A549 (cell line): ENCODE measurements around the gene PLEKHO1.

Source experiments
- BHLHE40 ChIP-seq: IDR thresholded peaks from 2 replicates; pipeline ENCODE4 v1.6.1; 2012; ENCODE audit warnings: low read depth, low read length, inconsistent platforms
- CEBPB ChIP-seq, 2 experiments: fragments of >200 bp in 1 of 2; sonication (Bioruptor Twin) in 1 of 2; formaldehyde crosslinking in 1 of 2; IDR thresholded peaks; 2 replicates each; pipeline ENCODE4 v1.6.1; 2012 to 2016
- CHD2 ChIP-seq: fragments of 150-350 bp; IDR thresholded peaks from 2 replicates; pipeline ENCODE4 v1.6.1; 2014; ENCODE audit warnings: low read length; ENCODE audit not compliant: partially characterized antibody
- CTCF ChIP-seq: fragments of >200 bp; sonication (Bioruptor Twin); formaldehyde crosslinking; IDR thresholded peaks from 3 replicates; pipeline ENCODE4 v1.5.1; 2016
- EP300 ChIP-seq, 2 experiments: fragments of >200 bp; sonication (Bioruptor Twin); formaldehyde crosslinking; IDR thresholded peaks; 2 replicates in 1 of 2; 3 replicates in 1 of 2; pipeline ENCODE4 v1.6.1; 2016 to 2017
- FOSL2 ChIP-seq, 2 experiments: fragments of 450-650 bp in 1 of 2; fragments of >200 bp in 1 of 2; sonication (Bioruptor Twin) in 1 of 2; formaldehyde crosslinking; IDR thresholded peaks; 2 replicates each; pipeline versions ENCODE4 v1.5.0 to v1.6.1; 2016 to 2020; ENCODE audit warnings: mild to moderate bottlenecking in 1 of 2, moderate library complexity in 1 of 2
- HOXA7 ChIP-seq: fragments of 250-450 bp; sonication (Bioruptor Pico); IDR thresholded peaks from 2 replicates; pipeline ENCODE4 v1.5.0; 2020; ENCODE audit warnings: mild to moderate bottlenecking, moderate library complexity
- JUNB ChIP-seq: fragments of >200 bp; sonication (Bioruptor Twin); formaldehyde crosslinking; IDR thresholded peaks from 2 replicates; pipeline ENCODE4 v1.6.1; 2016
- KDM1A ChIP-seq: fragments of 200-600 bp; sonication (generic); IDR thresholded peaks from 2 replicates; pipeline ENCODE4 v1.6.1; 2016; ENCODE audit warnings: low read depth, mild to moderate bottlenecking
- MAZ ChIP-seq: fragments of 150-350 bp; IDR thresholded peaks from 2 replicates; pipeline ENCODE4 v1.6.1; 2014; ENCODE audit warnings: antibody characterized with exemption, low read depth, low read length, borderline replicate concordance
- NFE2L2 ChIP-seq: fragments of 150-350 bp; conservative IDR thresholded peaks from 2 replicates; pipeline ENCODE4 v1.6.1; 2014; ENCODE audit warnings: low read length
- POLR2A ChIP-seq: IDR thresholded peaks from 2 replicates; pipeline ENCODE4 v1.6.1; 2012; ENCODE audit warnings: mild to moderate bottlenecking, low read length
- RNF2 ChIP-seq: fragments of 200-600 bp; sonication (generic); IDR thresholded peaks from 2 replicates; pipeline ENCODE4 v1.6.1; 2016; ENCODE audit warnings: low read depth, mild to moderate bottlenecking, antibody characterized with exemption, moderate library complexity, borderline replicate concordance
- USF2 ChIP-seq: fragments of 450-650 bp; IDR thresholded peaks from 2 replicates; pipeline ENCODE4 v1.6.1; 2014; ENCODE audit warnings: antibody characterized with exemption

GRCh38 chr1:150162582-150162861 lies 12.8 kb downstream of the PLEKHO1 start:
- TF ChIP-seq BHLHE40 (no peak), CEBPB (IDR thresholded peaks at IDR 0.05) (no peak), JUNB (no peak), POLR2A (no peak), RNF2 (no peak), EP300 (IDR thresholded peaks at IDR 0.05) (no peak), CTCF (no peak), USF2 (no peak), HOXA7 (no peak), FOSL2 (IDR thresholded peaks at IDR 0.05) (no peak), FOSL2 (CRISPR knock-in tag; IDR thresholded peaks at IDR 0.05) (no peak), MAZ (no peak), NFE2L2 (no peak), KDM1A (no peak), CHD2 (no peak)
